Measurements from ENCODE around the gene MT1M. TPM values are rescaled to one million over a fixed set of nuclear protein-coding genes. Genes with fewer than 3 reads are reported as not detected.
A peak's percentile ranks its signal among the peaks of the same experiment; 100 is the strongest.
"Not testable (repeated sequence)": the region's sequence is repeated elsewhere in the genome, so short reads cannot be mapped to it uniquely, and the experiment has no call there.

MT1M gene
- polyA plus RNA-seq, 5 donors: 0.70 to 1.2 (median 0.87) TPM

- no peak for DNase-seq
Observed at GRCh38 chr16:56672761-56673536, 40.5 kb downstream of the MT1M start.

GRCh38 chr16:56673921-56674320 lies 41.5 kb downstream of the MT1M start:
- DNase-seq: no peak

GRCh38 chr16:56674570-56674969 lies 42.1 kb downstream of the MT1M start:
- not testable (repeated sequence) for DNase-seq

GRCh38 chr16:56675685-56676210 lies 43.3 kb downstream of the MT1M start:
- no peak for DNase-seq

GRCh38 chr16:56677474-56677873 lies 45.0 kb downstream of the MT1M start:
- DNase-seq: no peak

- DNase-seq: no peak
Observed at GRCh38 chr16:56679078-56679730, 46.7 kb downstream of the MT1M start.

- no peak for DNase-seq
Observed at GRCh38 chr16:56679818-56680217, 47.4 kb downstream of the MT1M start.

GRCh38 chr16:56681939-56682702 lies 49.7 kb downstream of the MT1M start, which contains the start of gene MT1X:
Gene MT1X (plus strand): TSS chr16:56682470. CDS start chr16:56682541, 71 bp downstream.
- DNase-seq: peak; percentile 83 to 85

GRCh38 chr16:56682703-56683397 lies 50.4 kb downstream of the MT1M start:
- DNase-seq: no peak

Other genes starting within 250 kb of the MT1M start
- gene AMFR, start 207.1 kb upstream of the MT1M start, polyA plus RNA-seq (ENCODE audit: insufficient read depth in 1 of 5, insufficient read length in 5 of 5, low replicate concordance in 1 of 5): 10 to 100 TPM; 56.7 to 70.6 (median 59.3) TPM
- gene NUDT21, start 181.3 kb upstream of the MT1M start, polyA plus RNA-seq (ENCODE audit: insufficient read depth in 1 of 5, insufficient read length in 5 of 5, low replicate concordance in 1 of 5): 100 to 1,000 TPM in 4 of 5 donors, 10 to 100 TPM in 1; 88.5 to 151 (median 131) TPM
- gene OGFOD1, start 181.1 kb upstream of the MT1M start, polyA plus RNA-seq (ENCODE audit: insufficient read depth in 1 of 5, insufficient read length in 5 of 5, low replicate concordance in 1 of 5): 10 to 100 TPM; 35.4 to 40.4 (median 37.8) TPM
- gene BBS2, start 112.6 kb upstream of the MT1M start, polyA plus RNA-seq (ENCODE audit: insufficient read depth in 1 of 5, insufficient read length in 5 of 5, low replicate concordance in 1 of 5): 100 to 1,000 TPM in 1 of 5 donors, 10 to 100 TPM in 4; 60.1 to 108 (median 92.8) TPM
- gene MT4, start 67.6 kb upstream of the MT1M start, polyA plus RNA-seq (ENCODE audit: insufficient read depth in 1 of 5, insufficient read length in 5 of 5, low replicate concordance in 1 of 5): not detected
- gene MT3, start 43.1 kb upstream of the MT1M start, polyA plus RNA-seq (ENCODE audit: insufficient read depth in 1 of 5, insufficient read length in 5 of 5, low replicate concordance in 1 of 5): under 1 TPM in 1 of 5 donors, not detected in 4; 0.51 TPM
- 10 to 100 TPM; 33.1 to 52.4 (median 36.6) TPM for gene MT2A, start 24.1 kb upstream of the MT1M start, polyA plus RNA-seq (ENCODE audit: insufficient read depth in 1 of 5, insufficient read length in 5 of 5, low replicate concordance in 1 of 5)
- 10 to 100 TPM; 10.6 to 21.5 (median 15.0) TPM for gene MT1E, start 6.9 kb upstream of the MT1M start, polyA plus RNA-seq (ENCODE audit: insufficient read depth in 1 of 5, insufficient read length in 5 of 5, low replicate concordance in 1 of 5)
- under 1 TPM in 1 of 5 donors, not detected in 4; 0.58 TPM for gene MT1A, start 6.0 kb downstream of the MT1M start, polyA plus RNA-seq (ENCODE audit: insufficient read depth in 1 of 5, insufficient read length in 5 of 5, low replicate concordance in 1 of 5)
- gene MT1B, start 19.2 kb downstream of the MT1M start, polyA plus RNA-seq (ENCODE audit: insufficient read depth in 1 of 5, insufficient read length in 5 of 5, low replicate concordance in 1 of 5): not detected
- gene MT1F, start 25.3 kb downstream of the MT1M start, polyA plus RNA-seq (ENCODE audit: insufficient read depth in 1 of 5, insufficient read length in 5 of 5, low replicate concordance in 1 of 5): 10 to 100 TPM in 1 of 5 donors, 1 to 10 TPM in 4; 4.7 to 11.0 (median 5.7) TPM
- gene MT1G, start 35.4 kb downstream of the MT1M start, polyA plus RNA-seq (ENCODE audit: insufficient read depth in 1 of 5, insufficient read length in 5 of 5, low replicate concordance in 1 of 5): 10 to 100 TPM in 1 of 5 donors, 1 to 10 TPM in 2, under 1 TPM in 1, not detected in 1; 0.41 to 37.0 (median 2.0) TPM
- gene MT1H, start 37.2 kb downstream of the MT1M start, polyA plus RNA-seq (ENCODE audit: insufficient read depth in 1 of 5, insufficient read length in 5 of 5, low replicate concordance in 1 of 5): 10 to 100 TPM in 1 of 5 donors, 1 to 10 TPM in 1, not detected in 3; 1.2 to 17.0 TPM
- 10 to 100 TPM; 13.6 to 17.7 (median 16.4) TPM for gene MT1X, start 49.8 kb downstream of the MT1M start, polyA plus RNA-seq (ENCODE audit: insufficient read depth in 1 of 5, insufficient read length in 5 of 5, low replicate concordance in 1 of 5)
- gene NUP93, start 97.5 kb downstream of the MT1M start, polyA plus RNA-seq (ENCODE audit: insufficient read depth in 1 of 5, insufficient read length in 5 of 5, low replicate concordance in 1 of 5): 10 to 100 TPM; 60.7 to 67.2 (median 63.6) TPM
- gene SLC12A3, start 232.5 kb downstream of the MT1M start, polyA plus RNA-seq (ENCODE audit: insufficient read depth in 1 of 5, insufficient read length in 5 of 5, low replicate concordance in 1 of 5): under 1 TPM; 0.05 to 0.34 (median 0.08) TPM

Measured in right lung (tissue), 5 donors.